ENCODE results near the gene FBXO34. TPM values are rescaled to one million over a fixed set of nuclear protein-coding genes. Genes with fewer than 3 reads are reported as not detected.
"Not testable (repeated sequence)": the region's sequence is repeated elsewhere in the genome, so short reads cannot be mapped to it uniquely, and the experiment has no call there.

Gene FBXO34
- total RNA-seq, 1 donor from 2014 or later: 32.4 TPM

DNA sequence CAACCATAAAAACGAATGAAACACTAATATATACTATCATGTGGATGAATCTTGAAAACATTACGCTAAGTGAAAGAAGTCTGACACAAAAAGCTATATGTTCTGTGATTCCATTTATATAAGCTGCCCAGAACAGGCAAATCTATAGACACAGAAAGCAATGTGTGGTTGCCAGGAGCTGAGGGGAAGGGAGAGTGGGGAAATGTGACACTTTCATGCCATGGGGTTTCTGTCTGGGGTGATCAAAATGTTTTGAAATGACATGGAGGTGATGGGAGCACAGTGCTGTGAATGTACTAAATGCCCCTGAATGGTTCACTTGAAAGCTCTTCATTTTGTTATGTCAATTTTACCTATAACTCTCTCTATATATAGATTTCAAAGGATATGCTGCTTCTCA, 110.3 kb downstream of the FBXO34 start:
- no peaks in the 10 kb centered on the region for H3K27me3 Mint-ChIP-seq
- H3K36me3 Mint-ChIP-seq (ENCODE audit: insufficient read depth): peaks cover 23% of the 10 kb centered on the region
- no peak for DNase-seq (ENCODE audit: low spot score, unreplicated experiment)
- H3K4me1 Mint-ChIP-seq (ENCODE audit: low read depth): peaks cover 3% of the 10 kb centered on the region
- H3K9me3 Mint-ChIP-seq (ENCODE audit: low read depth): no peaks in the 10 kb centered on the region
- TF ChIP-seq, protein P1, sequence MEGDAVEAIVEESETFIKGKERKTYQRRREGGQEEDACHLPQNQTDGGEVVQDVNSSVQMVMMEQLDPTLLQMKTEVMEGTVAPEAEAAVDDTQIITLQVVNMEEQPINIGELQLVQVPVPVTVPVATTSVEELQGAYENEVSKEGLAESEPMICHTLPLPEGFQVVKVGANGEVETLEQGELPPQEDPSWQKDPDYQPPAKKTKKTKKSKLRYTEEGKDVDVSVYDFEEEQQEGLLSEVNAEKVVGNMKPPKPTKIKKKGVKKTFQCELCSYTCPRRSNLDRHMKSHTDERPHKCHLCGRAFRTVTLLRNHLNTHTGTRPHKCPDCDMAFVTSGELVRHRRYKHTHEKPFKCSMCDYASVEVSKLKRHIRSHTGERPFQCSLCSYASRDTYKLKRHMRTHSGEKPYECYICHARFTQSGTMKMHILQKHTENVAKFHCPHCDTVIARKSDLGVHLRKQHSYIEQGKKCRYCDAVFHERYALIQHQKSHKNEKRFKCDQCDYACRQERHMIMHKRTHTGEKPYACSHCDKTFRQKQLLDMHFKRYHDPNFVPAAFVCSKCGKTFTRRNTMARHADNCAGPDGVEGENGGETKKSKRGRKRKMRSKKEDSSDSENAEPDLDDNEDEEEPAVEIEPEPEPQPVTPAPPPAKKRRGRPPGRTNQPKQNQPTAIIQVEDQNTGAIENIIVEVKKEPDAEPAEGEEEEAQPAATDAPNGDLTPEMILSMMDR (IDR thresholded peaks at IDR 0.05; ENCODE audit: unreplicated experiment): no peak
- H3K4me3 Mint-ChIP-seq (ENCODE audit: low read depth): no peak overlapping the region
- H3K27ac Mint-ChIP-seq: peak overlapping the region; percentile 69

DNA sequence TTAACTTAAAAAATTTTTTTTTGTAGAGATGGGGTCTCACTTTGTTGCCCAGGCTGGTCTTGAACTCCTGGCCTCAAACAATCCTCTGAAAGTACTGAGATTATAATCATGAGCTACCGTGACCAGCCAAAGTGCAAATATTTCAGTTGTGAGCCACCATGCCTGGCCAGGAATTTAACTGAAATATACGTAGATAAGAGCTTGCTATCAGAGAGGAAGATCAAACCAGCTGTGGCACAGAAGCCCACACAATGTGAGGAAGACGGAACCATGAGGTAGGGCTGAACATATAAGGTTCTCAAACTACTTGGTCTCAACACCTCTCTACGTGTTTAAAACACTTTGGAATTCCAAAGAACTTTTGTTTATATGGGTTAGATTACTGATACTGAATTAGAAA, 111.3 kb downstream of the FBXO34 start:
- Mint-ChIP-seq H3K36me3 (ENCODE audit: insufficient read depth) (peaks cover 17% of the 10 kb centered on the region), H3K27me3 (no peaks in the 10 kb centered on the region), H3K27ac (no peak overlapping the region), H3K9me3 (ENCODE audit: low read depth) (no peaks in the 10 kb centered on the region), H3K4me1 (ENCODE audit: low read depth) (peaks cover 3% of the 10 kb centered on the region), H3K4me3 (ENCODE audit: low read depth) (no peak overlapping the region)
- DNase-seq (ENCODE audit: low spot score, unreplicated experiment): no peak
- TF ChIP-seq, protein P1 (IDR thresholded peaks at IDR 0.05; ENCODE audit: unreplicated experiment): no peak

DNA sequence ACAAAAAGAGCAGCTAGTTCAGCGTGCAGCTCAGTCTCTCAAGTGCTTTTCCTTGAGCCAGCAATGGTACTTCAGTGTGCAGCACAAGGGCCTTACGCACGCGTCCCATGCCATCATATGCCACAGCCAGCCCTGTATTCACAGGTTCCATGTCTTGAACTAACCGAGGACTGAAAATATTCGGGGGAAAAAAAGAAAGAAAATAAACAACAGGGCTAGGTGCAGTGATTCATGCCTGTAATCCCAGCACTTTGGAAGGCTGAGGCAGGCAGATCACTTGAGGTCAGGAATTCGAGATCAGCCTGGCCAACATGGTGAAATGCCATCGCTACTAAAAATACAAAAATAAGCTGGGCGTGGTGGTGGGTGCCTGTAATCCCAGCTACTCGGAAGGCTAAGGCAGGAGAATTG, 111.8 kb downstream of the FBXO34 start:
- not testable (repeated sequence) for H3K27me3 Mint-ChIP-seq; H3K4me3 Mint-ChIP-seq (ENCODE audit: low read depth); DNase-seq (ENCODE audit: low spot score, unreplicated experiment); H3K9me3 Mint-ChIP-seq (ENCODE audit: low read depth); H3K4me1 Mint-ChIP-seq (ENCODE audit: low read depth); H3K27ac Mint-ChIP-seq
- H3K36me3 Mint-ChIP-seq (ENCODE audit: insufficient read depth): peaks cover 18% of the 10 kb centered on the region

DNA sequence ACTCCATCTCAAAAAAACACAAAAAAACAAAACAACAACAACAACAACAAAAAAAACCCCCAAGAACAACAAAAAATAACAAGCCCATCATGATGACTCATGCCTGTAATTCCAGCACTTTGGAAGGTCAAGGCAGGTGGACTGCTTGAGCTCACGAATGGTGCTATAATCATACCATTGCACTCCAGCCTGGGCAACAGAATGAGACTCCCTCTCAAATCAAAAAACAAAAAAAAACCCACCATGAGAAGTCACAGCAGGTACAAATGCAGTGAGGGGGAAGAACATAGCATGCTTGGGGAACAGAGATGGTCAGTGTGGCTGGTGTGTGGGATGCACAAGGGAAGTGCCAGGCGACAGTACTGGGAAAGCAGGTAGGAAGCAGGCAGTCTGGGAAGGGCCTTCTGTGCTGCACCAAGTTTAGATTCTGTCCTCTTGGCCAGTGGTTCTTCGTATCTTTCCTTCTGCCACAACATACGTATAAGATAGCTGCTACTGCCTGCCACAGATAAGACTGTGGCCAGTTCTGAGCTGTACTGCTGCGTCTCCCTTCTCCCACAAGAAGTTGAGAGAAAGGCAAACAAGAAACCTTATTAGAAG, 112.4 kb downstream of the FBXO34 start:
- Mint-ChIP-seq H3K9me3 (ENCODE audit: low read depth) (no peaks in the 10 kb centered on the region), H3K27ac (no peak overlapping the region), H3K4me3 (ENCODE audit: low read depth) (no peak overlapping the region), H3K36me3 (ENCODE audit: insufficient read depth) (peaks cover 19% of the 10 kb centered on the region), H3K27me3 (no peaks in the 10 kb centered on the region), H3K4me1 (ENCODE audit: low read depth) (peaks cover 3% of the 10 kb centered on the region)
- TF ChIP-seq, protein P1 (IDR thresholded peaks at IDR 0.05; ENCODE audit: unreplicated experiment): no peak
- DNase-seq (ENCODE audit: low spot score, unreplicated experiment): no peak

DNA sequence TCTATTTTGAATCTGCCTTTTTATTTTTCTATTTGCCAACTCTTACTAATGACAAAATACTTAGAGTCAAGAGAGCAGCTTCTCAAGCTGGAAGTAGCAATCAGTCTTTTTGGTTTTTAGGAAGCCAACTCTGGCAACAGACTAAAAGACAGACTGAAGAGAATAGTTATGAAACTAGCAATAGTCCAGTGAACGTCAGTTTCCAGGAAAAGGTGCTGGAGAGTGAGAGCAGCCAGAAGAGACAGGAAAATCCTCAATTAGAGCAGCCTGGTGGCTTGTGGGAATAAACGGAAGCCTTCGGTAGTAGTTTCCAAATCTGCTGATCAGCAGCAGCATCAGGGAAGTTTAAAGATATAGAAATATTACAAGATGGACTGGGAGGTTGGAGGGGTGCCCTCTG, 113.3 kb downstream of the FBXO34 start:
- no peak for DNase-seq (ENCODE audit: low spot score, unreplicated experiment)
- H3K27me3 Mint-ChIP-seq: no peaks in the 10 kb centered on the region
- H3K27ac Mint-ChIP-seq: no peak overlapping the region
- H3K36me3 Mint-ChIP-seq (ENCODE audit: insufficient read depth): peaks cover 20% of the 10 kb centered on the region
- peaks cover 3% of the 10 kb centered on the region for H3K4me1 Mint-ChIP-seq (ENCODE audit: low read depth)
- TF ChIP-seq, protein P1 (IDR thresholded peaks at IDR 0.05; ENCODE audit: unreplicated experiment): no peak
- no peaks in the 10 kb centered on the region for H3K9me3 Mint-ChIP-seq (ENCODE audit: low read depth)
- no peak overlapping the region for H3K4me3 Mint-ChIP-seq (ENCODE audit: low read depth)
